Activated CD4-positive, alpha-beta T cell treated with anti-CD3 and anti-CD28 coated beads, Interleukin-2, amount 50 U/mL, for 4 hours (primary cell): ENCODE data around the gene DSEL.

Experiments used
- DNase-seq, 2 experiments: peaks; one replicate each; pipeline ENCODE4 v3.0.0-alpha.2; 2020

Gene DSEL

GRCh38 chr18:67500522-67501205, 15.9 kb downstream of the DSEL start:
- no peak for DNase-seq

- no peak for DNase-seq
Observed at GRCh38 chr18:67496469-67496868, 20.1 kb downstream of the DSEL start.

- no peak for DNase-seq
Observed at GRCh38 chr18:67486534-67486933, 30.0 kb downstream of the DSEL start.

GRCh38 chr18:67485655-67486054, 30.9 kb downstream of the DSEL start:
- DNase-seq, result no peak

- no peak for DNase-seq
Observed at GRCh38 chr18:67484458-67484857, 32.1 kb downstream of the DSEL start.

- no peak for DNase-seq
Observed at GRCh38 chr18:67483952-67484351, 32.6 kb downstream of the DSEL start.

- no peak for DNase-seq
Observed at GRCh38 chr18:67483237-67483636, 33.3 kb downstream of the DSEL start.

- no peak for DNase-seq
Observed at GRCh38 chr18:67478249-67478648, 38.3 kb downstream of the DSEL start.

- DNase-seq, result no peak
Observed at GRCh38 chr18:67477522-67477921, 39.0 kb downstream of the DSEL start.

- no peak for DNase-seq
Observed at GRCh38 chr18:67476585-67476984, 39.9 kb downstream of the DSEL start.

- no peak for DNase-seq
Observed at GRCh38 chr18:67475673-67476072, 40.8 kb downstream of the DSEL start.

GRCh38 chr18:67468038-67468437, 48.5 kb downstream of the DSEL start:
- DNase-seq, result no peak

GRCh38 chr18:67467188-67467587, 49.3 kb downstream of the DSEL start:
- no peak for DNase-seq

GRCh38 chr18:67464499-67464898, 52.0 kb downstream of the DSEL start:
- no peak for DNase-seq

- no peak for DNase-seq
Observed at GRCh38 chr18:67463829-67464228, 52.7 kb downstream of the DSEL start.

- no peak for DNase-seq
Observed at GRCh38 chr18:67456711-67457110, 59.8 kb downstream of the DSEL start.
